Measurements from ENCODE around the gene SERTAD3.
"Not testable (repeated sequence)": the region's sequence is repeated elsewhere in the genome, so short reads cannot be mapped to it uniquely, and the experiment has no call there.

The SERTAD3 gene, protein sequence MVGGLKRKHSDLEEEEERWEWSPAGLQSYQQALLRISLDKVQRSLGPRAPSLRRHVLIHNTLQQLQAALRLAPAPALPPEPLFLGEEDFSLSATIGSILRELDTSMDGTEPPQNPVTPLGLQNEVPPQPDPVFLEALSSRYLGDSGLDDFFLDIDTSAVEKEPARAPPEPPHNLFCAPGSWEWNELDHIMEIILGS

DNA sequence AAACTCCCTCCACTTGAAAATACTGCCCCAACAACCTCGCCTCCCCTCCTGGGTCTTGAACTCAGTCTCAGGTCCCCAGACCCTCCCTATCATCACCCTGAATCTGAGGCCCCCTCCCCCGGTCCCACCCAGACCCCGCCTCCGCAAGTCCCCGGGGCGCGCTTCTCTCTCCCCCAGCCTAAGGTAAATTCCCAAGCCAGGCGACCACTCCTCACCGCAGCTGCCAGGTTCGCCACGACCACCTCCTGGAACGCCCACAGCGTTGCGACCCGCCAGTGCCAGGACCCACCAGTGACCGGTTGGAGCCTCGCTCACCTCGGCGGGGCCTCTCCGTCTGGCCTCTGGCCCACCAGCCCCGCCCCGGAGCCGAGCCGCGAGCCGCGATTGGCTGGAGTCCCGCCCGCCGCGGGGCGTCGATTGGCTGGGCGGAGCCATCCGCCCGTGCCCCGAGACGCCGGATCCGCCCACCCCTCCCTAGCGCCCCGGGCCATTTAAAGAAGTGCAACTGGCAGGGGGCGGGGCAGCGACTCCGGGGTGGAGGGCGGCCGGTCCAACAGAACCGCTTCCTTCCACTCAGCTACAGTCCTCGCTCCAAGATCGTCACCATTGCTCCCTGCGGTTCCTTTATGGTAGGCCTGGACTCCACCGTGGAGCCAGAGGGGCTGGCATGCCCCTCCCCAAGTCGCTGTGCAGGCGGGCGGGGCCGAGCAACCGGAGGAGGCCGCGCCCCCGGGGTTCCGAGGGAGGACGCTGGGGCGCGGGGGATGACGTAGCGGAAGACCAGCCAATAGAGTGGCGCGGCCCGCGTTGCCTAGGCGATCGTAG lies at the start of gene SERTAD3:
Gene SERTAD3, minus strand, starts transcription at position 336 of the 825 bp plus-strand sequence. CDS start 2,255 bp downstream, outside the sequence.
- peak; percentile 87 for DNase-seq (ENCODE audit: low read depth, low spot score)

DNA sequence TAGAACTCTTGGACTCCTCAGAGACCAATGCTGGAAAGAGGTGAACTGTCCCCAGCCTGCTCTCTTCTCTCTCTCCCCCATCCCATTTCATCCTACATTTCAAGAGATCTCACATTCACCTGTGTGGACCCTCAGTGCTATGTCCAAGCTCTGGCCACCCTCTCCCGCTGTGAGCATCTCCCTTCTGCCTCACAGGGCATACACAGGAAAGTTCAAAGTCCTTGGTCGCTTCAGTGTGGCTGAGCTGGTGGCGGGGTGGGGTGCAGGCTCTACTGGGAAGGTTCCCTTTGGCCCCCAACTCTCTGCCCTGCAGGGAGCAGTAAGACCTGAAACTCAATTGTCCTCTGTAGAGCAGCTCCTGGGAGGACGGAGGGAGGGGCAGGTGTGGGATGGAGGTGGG lies 49.6 kb upstream of the SERTAD3 start:
- no peak for DNase-seq (ENCODE audit: low read depth, low spot score)

DNA sequence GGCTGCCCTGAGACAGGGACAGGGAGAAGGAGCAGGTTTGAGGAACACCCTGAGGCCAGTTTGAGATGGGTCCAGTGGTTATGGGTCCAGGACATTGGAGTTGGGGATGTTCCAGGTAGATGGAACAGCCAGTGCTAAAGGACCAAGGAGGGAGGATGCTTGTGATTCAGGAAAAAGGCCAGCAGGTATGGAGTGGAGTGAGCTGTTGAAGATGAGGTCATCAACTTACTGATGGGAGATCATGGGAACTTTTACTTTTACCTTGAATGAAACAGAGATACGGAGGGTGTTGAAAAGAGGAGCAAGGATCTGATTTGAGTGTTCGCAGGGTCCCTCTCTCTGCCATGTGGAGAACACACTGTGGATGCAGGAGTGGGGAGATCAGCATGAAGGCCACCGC lies 48.1 kb upstream of the SERTAD3 start:
- DNase-seq (ENCODE audit: low read depth, low spot score), result no peak

DNA sequence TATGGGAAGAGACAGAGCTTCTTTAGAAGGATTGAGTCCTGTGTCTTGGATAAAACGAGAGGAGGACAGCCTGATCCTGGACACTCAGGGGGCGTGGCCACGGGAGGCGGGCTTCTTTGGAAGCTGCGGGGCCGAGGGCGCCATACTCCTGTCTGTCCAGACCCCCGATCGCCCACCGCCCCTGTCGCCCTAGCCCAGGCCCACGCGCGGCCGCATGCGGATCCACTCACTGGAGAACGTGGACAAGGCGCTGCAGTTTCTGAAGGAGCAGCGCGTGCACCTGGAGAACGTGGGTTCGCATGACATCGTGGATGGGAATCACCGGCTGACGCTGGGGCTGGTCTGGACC lies 45.7 kb upstream of the SERTAD3 start:
- DNase-seq (ENCODE audit: low read depth, low spot score), result no peak

GRCh38 chr19:40486017-40486416 lies 41.9 kb upstream of the SERTAD3 start:
- DNase-seq (ENCODE audit: low read depth, low spot score), result no peak

- not testable (repeated sequence) for DNase-seq (ENCODE audit: low read depth, low spot score)
These were observed 31.9 kb upstream of the SERTAD3 start for GRCh38 chr19:40475878-40476644.

DNA sequence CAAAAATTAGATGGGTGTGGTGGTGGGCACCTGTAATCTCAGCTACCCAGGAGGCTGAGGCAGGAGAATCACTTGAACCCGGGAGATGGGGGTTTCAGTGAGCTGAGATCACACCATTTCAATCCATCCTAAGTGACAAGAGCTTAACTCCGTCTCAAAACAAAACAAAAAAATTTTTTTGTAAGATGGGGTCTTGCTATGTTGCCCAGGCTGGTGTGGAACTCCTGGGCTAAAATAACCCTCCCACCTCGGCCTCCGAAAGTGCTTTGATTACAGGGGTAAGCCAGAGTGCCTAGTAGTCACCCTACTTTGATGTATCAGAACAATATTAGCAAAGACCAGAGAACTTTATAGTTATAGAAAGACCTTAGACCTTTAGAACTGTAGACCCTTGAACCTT lies 30.6 kb upstream of the SERTAD3 start:
- DNase-seq (ENCODE audit: low read depth, low spot score), result no peak

DNA sequence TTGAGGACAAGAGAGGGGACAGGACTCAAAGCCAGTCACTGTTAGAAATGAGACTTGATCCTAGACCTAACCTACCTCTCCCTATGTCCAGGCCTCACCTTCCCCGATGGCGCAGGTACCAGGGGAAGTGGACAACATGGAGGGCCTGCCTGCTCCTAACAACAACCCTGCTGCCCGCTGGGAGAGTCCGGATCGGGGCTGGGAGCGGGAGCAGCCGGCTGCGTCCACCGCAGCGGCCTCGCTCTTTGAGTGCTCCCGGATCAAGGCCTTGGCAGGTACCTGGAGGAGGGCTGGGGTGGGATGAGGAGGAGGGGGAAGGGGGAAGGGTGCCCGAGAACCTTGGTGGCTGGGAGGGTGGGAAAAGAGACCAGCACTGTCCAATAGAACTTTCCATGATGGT lies 28.4 kb upstream of the SERTAD3 start:
- no peak for DNase-seq (ENCODE audit: low read depth, low spot score)

GRCh38 chr19:40471111-40471510 lies 27.0 kb upstream of the SERTAD3 start:
- DNase-seq (ENCODE audit: low read depth, low spot score), result no peak

- no peak for DNase-seq (ENCODE audit: low read depth, low spot score)
These were observed 24.9 kb upstream of the SERTAD3 start for GRCh38 chr19:40469011-40469410.

GRCh38 chr19:40466985-40467734 lies 23.0 kb upstream of the SERTAD3 start, which contains the start of gene SPTBN4:
Gene SPTBN4, plus strand, starts transcription at chr19:40467001. Its CDS starts 5,621 bp downstream, at chr19:40472622.
- no peak for DNase-seq (ENCODE audit: low read depth, low spot score)

DNA sequence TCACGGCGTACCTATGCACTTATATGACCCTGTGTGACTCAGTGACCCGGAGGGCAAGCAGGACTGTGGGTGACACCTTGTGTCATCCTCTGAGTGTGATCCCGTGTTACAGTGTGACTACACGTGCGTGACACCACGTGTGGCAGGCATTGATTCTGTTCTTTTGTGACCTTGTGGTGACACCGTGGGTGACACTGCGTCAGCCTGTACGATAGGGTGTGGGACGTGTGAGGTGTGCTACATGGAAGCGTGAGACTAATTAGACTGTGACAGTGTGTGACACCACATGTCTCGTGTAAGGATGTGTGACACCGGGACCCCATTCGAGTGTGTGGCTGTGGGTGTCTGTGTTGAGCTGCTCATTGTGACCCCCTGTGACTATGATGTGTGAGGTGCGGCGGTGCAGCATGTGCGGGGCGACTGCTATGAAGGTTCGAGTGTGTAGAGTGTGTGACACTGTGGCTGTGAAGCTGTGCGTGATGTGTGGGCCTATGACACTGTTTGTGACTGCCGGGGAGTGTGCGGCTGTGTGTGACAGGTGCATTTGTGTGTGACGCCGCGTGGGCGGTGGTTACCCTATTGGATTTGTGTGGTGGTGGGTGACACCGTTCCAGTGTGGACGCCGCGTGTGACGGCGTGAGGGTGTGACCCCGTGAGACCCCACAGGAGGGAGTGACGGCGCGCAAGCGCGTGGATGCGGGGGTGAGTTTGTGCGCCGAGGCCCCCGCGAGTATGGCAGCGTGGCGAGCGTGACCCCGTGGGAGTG lies 22.3 kb upstream of the SERTAD3 start:
- no peak for DNase-seq (ENCODE audit: low read depth, low spot score)

DNA sequence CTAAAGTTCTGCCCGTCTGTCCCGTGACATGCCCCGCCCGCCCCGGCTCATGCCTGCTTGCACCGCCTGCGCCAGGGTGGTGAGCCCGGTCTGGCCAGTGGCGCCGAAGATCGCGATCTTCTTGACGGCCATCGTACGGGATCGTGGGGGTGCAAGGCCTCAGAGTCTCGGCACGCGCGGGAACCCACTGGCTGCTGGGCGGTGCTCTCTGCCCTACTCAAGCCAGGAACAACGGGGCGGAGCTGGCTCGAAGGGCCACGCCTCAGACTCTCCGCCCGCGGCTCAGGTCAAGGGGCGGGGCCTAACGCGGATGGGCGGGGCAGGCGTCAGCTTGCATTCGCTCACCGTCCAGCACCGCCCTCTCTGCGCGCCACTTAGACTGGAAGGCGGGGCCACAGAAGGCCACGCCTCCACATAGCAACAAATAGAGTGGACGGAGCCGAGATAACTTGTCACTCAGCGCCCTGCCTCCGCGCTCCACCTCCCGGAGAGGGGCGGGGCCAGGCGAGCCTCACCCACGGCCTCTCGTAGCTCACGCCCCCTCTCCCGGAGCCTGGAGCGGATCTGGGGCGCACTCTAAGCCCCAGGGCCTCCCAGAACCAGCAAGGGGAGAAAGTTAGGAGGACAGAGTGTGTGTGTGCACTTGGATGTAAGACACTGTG lies 21.6 kb upstream of the SERTAD3 start, which contains the start of gene BLVRB:
Gene BLVRB, minus strand, starts transcription at position 189 of the 662 bp plus-strand sequence. Its CDS starts 57 bp downstream, at position 132.
- DNase-seq (ENCODE audit: low read depth, low spot score), result peak; percentile 99

DNA sequence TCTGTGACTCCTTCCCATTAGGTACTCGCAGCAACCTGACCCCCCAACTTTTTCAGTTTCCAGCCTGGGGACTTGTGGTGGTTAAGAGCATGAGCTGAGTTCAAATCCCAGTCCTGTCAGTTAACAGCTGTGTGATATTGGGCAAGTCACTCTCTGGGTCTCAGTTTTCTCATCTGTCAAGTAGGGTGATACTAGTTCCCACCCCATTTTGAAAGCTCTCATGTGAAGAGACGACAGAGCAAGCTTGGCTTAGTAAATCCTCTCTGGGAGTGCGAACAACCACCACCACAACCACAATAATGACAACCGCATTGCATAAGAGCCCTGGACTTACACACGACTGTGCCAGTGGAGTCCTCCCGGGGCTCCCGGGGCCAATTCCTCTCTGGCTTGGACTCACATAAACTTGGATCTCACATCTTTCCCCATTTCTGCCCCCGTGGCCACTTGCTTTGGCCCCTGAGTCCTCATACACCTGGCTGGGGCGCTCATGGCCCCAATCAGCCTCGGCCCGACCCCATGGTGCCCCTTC lies 21.0 kb upstream of the SERTAD3 start:
- no peak for DNase-seq (ENCODE audit: low read depth, low spot score)

DNA sequence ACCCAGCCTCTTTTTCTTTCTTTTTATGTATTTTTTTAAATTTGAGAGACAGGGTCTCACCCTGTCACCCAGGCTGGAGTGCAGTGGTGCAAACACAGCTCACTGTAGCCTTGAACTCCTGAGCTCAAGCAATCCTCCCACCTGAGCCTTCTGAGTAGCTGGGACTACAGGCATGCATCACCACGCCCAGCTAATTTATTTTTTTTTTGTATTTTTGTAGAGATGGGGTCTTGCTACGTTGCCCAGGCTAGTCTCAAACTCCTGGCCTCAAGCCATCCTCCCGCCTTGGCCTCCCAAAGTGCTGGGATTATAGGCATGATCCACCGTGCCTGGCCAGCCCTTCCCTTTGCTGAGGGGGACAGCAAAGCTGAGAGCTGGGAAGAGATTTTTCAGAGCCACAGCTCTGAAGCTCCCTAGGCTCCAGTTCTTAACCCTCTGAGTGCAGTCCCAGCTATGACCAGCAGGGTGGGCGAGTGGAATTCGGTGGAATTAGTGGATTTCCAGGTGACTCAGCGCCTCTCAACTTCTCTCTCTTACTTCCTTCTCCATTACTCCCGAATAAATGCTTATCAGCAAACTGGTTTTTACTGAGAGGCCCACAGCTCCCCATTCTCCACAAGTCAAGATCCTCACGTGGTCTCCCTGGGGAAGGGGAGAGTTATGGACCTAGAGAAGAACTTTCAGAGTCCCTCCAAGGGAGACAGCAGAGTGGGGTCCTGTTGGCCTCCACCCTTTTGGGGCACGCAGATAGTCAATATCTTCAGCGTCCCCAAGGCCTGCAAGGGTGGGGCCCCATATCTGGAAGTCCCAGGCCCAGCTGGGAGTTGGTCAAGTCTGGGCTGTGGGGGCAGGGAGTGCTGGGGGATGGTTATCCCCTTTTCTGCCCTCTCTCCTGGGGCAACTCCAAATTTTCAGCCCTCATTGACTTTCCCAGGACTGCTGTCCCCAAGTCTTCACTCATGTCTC lies 20.2 kb upstream of the SERTAD3 start:
- DNase-seq (ENCODE audit: low read depth, low spot score), result peak; percentile 70

- not testable (repeated sequence) for DNase-seq (ENCODE audit: low read depth, low spot score)
These were observed 19.5 kb upstream of the SERTAD3 start for GRCh38 chr19:40463587-40464037.

- DNase-seq (ENCODE audit: low read depth, low spot score), result no peak
These were observed 17.6 kb upstream of the SERTAD3 start for GRCh38 chr19:40461669-40462221.

- DNase-seq (ENCODE audit: low read depth, low spot score), result no peak
These were observed 16.1 kb upstream of the SERTAD3 start for GRCh38 chr19:40460185-40460584.
